Renal pelvis (tissue), 4 donors: ENCODE results near the gene NEURL4. TPM values are rescaled to one million over a fixed set of nuclear protein-coding genes. Genes with fewer than 3 reads are reported as not detected.

ENCODE experiments used
- DNase-seq: peaks from one replicate; pipeline ENCODE4 v3.0.0-alpha.2; 2013
- polyA plus RNA-seq, 3 donors: library from polyadenylated mRNA; unstranded; fragments of 120-200 nt; gene quantifications; one replicate each; pipeline ENCODE4 v1.2.1, GENCODE V29; 2013; ENCODE audit not compliant: insufficient read length in 3 of 3

Gene NEURL4
- polyA plus RNA-seq, 3 donors: 32.4 to 37.7 (median 35.8) TPM

GRCh38 chr17:7281074-7281952, 47.8 kb downstream of the NEURL4 start, which contains the start of gene SLC2A4:
SLC2A4 (plus strand) TSS chr17:7281718; CDS start chr17:7281935, 217 bp downstream.
- DNase-seq: peak; percentile 95

GRCh38 chr17:7280519-7281073, 48.5 kb downstream of the NEURL4 start:
- peak; percentile 82 for DNase-seq

- DNase-seq: no peak
These were observed 49.7 kb downstream of the NEURL4 start for GRCh38 chr17:7279448-7279847.

GRCh38 chr17:7266784-7267183, 62.4 kb downstream of the NEURL4 start:
- no peak for DNase-seq

Other genes with a start within 250 kb of the NEURL4 start
- 1 to 10 TPM in 2 of 3 donors, under 1 TPM in 1; 0.86 to 1.3 (median 1.1) TPM for gene CLEC10A, start 249.1 kb downstream of the NEURL4 start, polyA plus RNA-seq
- 1 to 10 TPM in 2 of 3 donors, under 1 TPM in 1; 0.92 to 2.5 (median 1.3) TPM for gene ASGR2, start 214.5 kb downstream of the NEURL4 start, polyA plus RNA-seq
- 10 to 100 TPM in 1 of 3 donors, 1 to 10 TPM in 2; 8.1 to 10.6 (median 8.6) TPM for gene ASGR1, start 150.0 kb downstream of the NEURL4 start, polyA plus RNA-seq
- gene DLG4, start 109.5 kb downstream of the NEURL4 start, polyA plus RNA-seq: 10 to 100 TPM; 32.1 to 39.7 (median 35.3) TPM
- 100 to 1,000 TPM; 488 to 565 (median 530) TPM for gene ACADVL, start 109.4 kb downstream of the NEURL4 start, polyA plus RNA-seq
- 10 to 100 TPM; 62.4 to 66.1 (median 64.6) TPM for gene DVL2, start 94.8 kb downstream of the NEURL4 start, polyA plus RNA-seq
- gene PHF23, start 89.9 kb downstream of the NEURL4 start, polyA plus RNA-seq: 10 to 100 TPM; 59.0 to 72.3 (median 64.3) TPM
- gene GABARAP, start 86.9 kb downstream of the NEURL4 start, polyA plus RNA-seq: 100 to 1,000 TPM; 456 to 505 (median 482) TPM
- 100 to 1,000 TPM; 145 to 149 (median 146) TPM for gene CTDNEP1, start 77.6 kb downstream of the NEURL4 start, polyA plus RNA-seq
- 10 to 100 TPM; 53.8 to 63.4 (median 57.1) TPM for gene ELP5, start 77.1 kb downstream of the NEURL4 start, polyA plus RNA-seq
- gene CLDN7, start 66.9 kb downstream of the NEURL4 start, polyA plus RNA-seq: 10 to 100 TPM; 45.0 to 67.5 (median 58.4) TPM
- 1 to 10 TPM; 1.8 to 3.7 (median 2.5) TPM for gene SLC2A4, start 47.6 kb downstream of the NEURL4 start, polyA plus RNA-seq
- 1 to 10 TPM; 4.0 to 4.7 (median 4.2) TPM for gene YBX2, start 34.7 kb downstream of the NEURL4 start, polyA plus RNA-seq
- 100 to 1,000 TPM; 289 to 360 (median 348) TPM for gene EIF5A, start 21.7 kb downstream of the NEURL4 start, polyA plus RNA-seq
- gene GPS2, start 14.0 kb downstream of the NEURL4 start, polyA plus RNA-seq: 100 to 1,000 TPM in 1 of 3 donors, 10 to 100 TPM in 2; 96.6 to 102 (median 97.8) TPM
- gene ACAP1, start 7.2 kb upstream of the NEURL4 start, polyA plus RNA-seq: 10 to 100 TPM in 1 of 3 donors, 1 to 10 TPM in 2; 7.0 to 10.2 (median 9.8) TPM
- gene KCTD11, start 22.8 kb upstream of the NEURL4 start, polyA plus RNA-seq: 10 to 100 TPM; 11.8 to 14.5 (median 13.1) TPM
- gene TMEM95, start 25.8 kb upstream of the NEURL4 start, polyA plus RNA-seq: not detected
- 1 to 10 TPM; 5.7 to 7.9 (median 6.1) TPM for gene TNK1, start 51.8 kb upstream of the NEURL4 start, polyA plus RNA-seq
- gene PLSCR3, start 65.2 kb upstream of the NEURL4 start, polyA plus RNA-seq: 10 to 100 TPM; 37.4 to 45.5 (median 41.1) TPM
- 100 to 1,000 TPM in 1 of 3 donors, 10 to 100 TPM in 2; 83.2 to 104 (median 93.7) TPM for gene TMEM256, start 74.8 kb upstream of the NEURL4 start, polyA plus RNA-seq
- gene NLGN2, start 78.5 kb upstream of the NEURL4 start, polyA plus RNA-seq: 10 to 100 TPM; 27.6 to 31.3 (median 29.4) TPM
- not detected for gene SPEM1, start 91.0 kb upstream of the NEURL4 start, polyA plus RNA-seq
- gene SPEM2, start 96.3 kb upstream of the NEURL4 start, polyA plus RNA-seq: not detected
- not detected for gene SPEM3, start 99.5 kb upstream of the NEURL4 start, polyA plus RNA-seq
- 1 to 10 TPM; 4.4 to 5.5 (median 5.1) TPM for gene TMEM102, start 106.1 kb upstream of the NEURL4 start, polyA plus RNA-seq
- 1 to 10 TPM; 5.9 to 6.7 (median 6.0) TPM for gene FGF11, start 110.2 kb upstream of the NEURL4 start, polyA plus RNA-seq
- 10 to 100 TPM in 2 of 3 donors, 1 to 10 TPM in 1; 9.0 to 12.1 (median 10.7) TPM for gene CHRNB1, start 115.7 kb upstream of the NEURL4 start, polyA plus RNA-seq
- 10 to 100 TPM; 40.8 to 49.5 (median 47.1) TPM for gene ZBTB4, start 150.3 kb upstream of the NEURL4 start, polyA plus RNA-seq
- gene SLC35G6, start 152.1 kb upstream of the NEURL4 start, polyA plus RNA-seq: under 1 TPM; 0.20 to 0.67 (median 0.52) TPM
- 100 to 1,000 TPM; 142 to 149 (median 143) TPM for gene POLR2A, start 155.0 kb upstream of the NEURL4 start, polyA plus RNA-seq
- gene TNFSF12, start 219.7 kb upstream of the NEURL4 start, polyA plus RNA-seq: 10 to 100 TPM; 25.7 to 30.1 (median 28.2) TPM
- 10 to 100 TPM; 12.8 to 18.2 (median 13.5) TPM for gene TNFSF13, start 229.4 kb upstream of the NEURL4 start, polyA plus RNA-seq
- gene SENP3, start 232.6 kb upstream of the NEURL4 start, polyA plus RNA-seq: 10 to 100 TPM; 61.2 to 77.8 (median 73.5) TPM